OCI-LY1 (cell line): ENCODE data around the gene DNHD1.

Experiments used
- H2AFZ ChIP-seq: fragments of 200-600 bp; sonication (generic), shearing (Covaris generic); 2 replicates; pipeline ENCODE4 v1.6.0; 2014; ENCODE audit warnings: antibody characterized with exemption, mild to moderate bottlenecking, low read length
- H3F3A ChIP-seq: fragments of 200-600 bp; sonication (generic), shearing (Covaris generic); 2 replicates; pipeline ENCODE4 v1.6.0; 2014; ENCODE audit warnings: mild to moderate bottlenecking, antibody characterized with exemption, low read length, moderate library complexity; ENCODE audit not compliant: insufficient read depth
- H3K27ac ChIP-seq: fragments of 200-600 bp; sonication (generic); 2 replicates; pipeline ENCODE4 v1.5.1; 2014; ENCODE audit warnings: low read length, mixed run types, mild to moderate bottlenecking, low read depth; ENCODE audit not compliant: poor library complexity, severe bottlenecking
- H3K27me3 ChIP-seq: fragments of 200-600 bp; sonication (generic); 2 replicates; pipeline ENCODE4 v1.6.0; 2014; ENCODE audit warnings: antibody characterized with exemption, mild to moderate bottlenecking, low read length, moderate library complexity; ENCODE audit not compliant: insufficient read depth
- H3K36me3 ChIP-seq: fragments of 200-600 bp; sonication (generic); 2 replicates; pipeline ENCODE4 v1.6.1; 2014; ENCODE audit warnings: mild to moderate bottlenecking, antibody characterized with exemption, low read length, moderate library complexity, mixed read lengths; ENCODE audit not compliant: insufficient read depth
- H3K4me1 ChIP-seq: fragments of 200-600 bp; sonication (generic); 2 replicates; pipeline ENCODE4 v1.5.1; 2014; ENCODE audit warnings: mild to moderate bottlenecking, low read length, moderate library complexity; ENCODE audit not compliant: insufficient read depth, severe bottlenecking
- H3K4me2 ChIP-seq: fragments of 200-600 bp; sonication (generic), shearing (Covaris generic); 2 replicates; pipeline ENCODE4 v1.6.1; 2014; ENCODE audit warnings: low read length
- H3K4me3 ChIP-seq: fragments of 200-600 bp; sonication (generic); 2 replicates; pipeline ENCODE4 v1.5.1; 2014; ENCODE audit warnings: low read length, low read depth, mild to moderate bottlenecking, mixed read lengths; ENCODE audit not compliant: poor library complexity, severe bottlenecking
- H3K79me2 ChIP-seq: fragments of 200-600 bp; shearing (Covaris generic); 2 replicates; pipeline ENCODE4 v1.6.1; 2016; ENCODE audit warnings: mixed run types, low read length, mixed read lengths; ENCODE audit not compliant: insufficient read depth
- H3K9ac ChIP-seq: fragments of 200-600 bp; sonication (generic), shearing (Covaris generic); 2 replicates; pipeline ENCODE4 v1.6.1; 2014; ENCODE audit warnings: mild to moderate bottlenecking, low read length, mixed read lengths
- H3K9me2 ChIP-seq: fragments of 200-600 bp; sonication (generic), shearing (Covaris generic); 2 replicates; pipeline ENCODE4 v1.6.1; 2014; ENCODE audit warnings: low read depth, mild to moderate bottlenecking, low read length, mixed read lengths
- H3K9me3 ChIP-seq: fragments of 200-600 bp; shearing (Covaris generic); 2 replicates; pipeline ENCODE4 v1.6.1; 2014; ENCODE audit warnings: low read length, mixed read lengths
- H4K20me1 ChIP-seq: fragments of 200-600 bp; sonication (generic), shearing (Covaris generic); 2 replicates; pipeline ENCODE4 v1.6.0; 2016; ENCODE audit warnings: mild to moderate bottlenecking, low read length; ENCODE audit not compliant: insufficient read depth
- EZH2 ChIP-seq: fragments of 200-600 bp; sonication (generic), shearing (Covaris generic); IDR thresholded peaks from 2 replicates; pipeline ENCODE4 v1.8.0; 2017; ENCODE audit warnings: borderline replicate concordance, mixed run types, mild to moderate bottlenecking, antibody characterized with exemption, low read length, moderate library complexity, mixed read lengths
- TF ChIP-seq, protein P1 (sequence below): fragments of 200-600 bp; sonication (generic), shearing (Covaris generic); IDR thresholded peaks from 2 replicates; pipeline ENCODE4 v1.5.1; 2017; ENCODE audit warnings: mild to moderate bottlenecking, antibody characterized with exemption, low read length, moderate library complexity, mixed read lengths

DNHD1 gene

DNA sequence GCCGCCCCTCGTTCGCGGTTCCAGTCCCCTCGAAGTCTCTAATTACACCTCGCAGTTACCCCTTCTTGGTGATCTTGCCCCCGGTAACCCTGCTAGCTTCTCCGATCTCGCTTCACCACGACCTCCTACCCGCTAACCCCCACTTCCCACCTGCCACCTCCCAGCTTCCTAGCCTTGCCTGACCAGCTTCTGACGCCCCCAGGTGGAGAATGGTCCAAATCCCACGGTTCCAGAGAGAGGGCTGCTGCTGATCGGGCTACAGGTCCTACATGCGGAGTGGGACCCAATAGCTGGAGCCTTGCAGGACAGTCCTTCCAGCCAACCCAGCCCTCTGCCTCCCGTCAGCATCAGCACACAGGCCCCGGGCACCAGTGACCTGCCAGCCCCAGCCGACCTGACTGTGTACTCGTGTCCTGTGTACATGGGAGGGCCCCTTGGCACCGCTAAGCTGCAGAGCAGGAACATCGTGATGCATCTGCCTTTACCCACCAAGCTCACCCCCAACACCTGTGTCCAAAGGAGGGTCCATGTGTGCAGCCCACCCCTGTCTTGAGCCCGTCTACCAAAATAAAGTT lies 74.4 kb downstream of the DNHD1 start:
- Histone ChIP-seq H3K4me3 (no peak overlapping the region), H3K9me3 (no peaks in the 10 kb centered on the region), H3K36me3 (no peaks in the 10 kb centered on the region), H3K79me2 (no peaks in the 10 kb centered on the region), H3K27ac (no peak overlapping the region), H3F3A (no peaks in the 10 kb centered on the region), H3K9me2 (no peaks in the 10 kb centered on the region), H3K4me2 (no peak overlapping the region), H4K20me1 (no peaks in the 10 kb centered on the region), H3K27me3 (no peaks in the 10 kb centered on the region), H2AFZ (no peak overlapping the region), H3K9ac (no peak overlapping the region), H3K4me1 (no peaks in the 10 kb centered on the region)
- TF ChIP-seq, protein P1, sequence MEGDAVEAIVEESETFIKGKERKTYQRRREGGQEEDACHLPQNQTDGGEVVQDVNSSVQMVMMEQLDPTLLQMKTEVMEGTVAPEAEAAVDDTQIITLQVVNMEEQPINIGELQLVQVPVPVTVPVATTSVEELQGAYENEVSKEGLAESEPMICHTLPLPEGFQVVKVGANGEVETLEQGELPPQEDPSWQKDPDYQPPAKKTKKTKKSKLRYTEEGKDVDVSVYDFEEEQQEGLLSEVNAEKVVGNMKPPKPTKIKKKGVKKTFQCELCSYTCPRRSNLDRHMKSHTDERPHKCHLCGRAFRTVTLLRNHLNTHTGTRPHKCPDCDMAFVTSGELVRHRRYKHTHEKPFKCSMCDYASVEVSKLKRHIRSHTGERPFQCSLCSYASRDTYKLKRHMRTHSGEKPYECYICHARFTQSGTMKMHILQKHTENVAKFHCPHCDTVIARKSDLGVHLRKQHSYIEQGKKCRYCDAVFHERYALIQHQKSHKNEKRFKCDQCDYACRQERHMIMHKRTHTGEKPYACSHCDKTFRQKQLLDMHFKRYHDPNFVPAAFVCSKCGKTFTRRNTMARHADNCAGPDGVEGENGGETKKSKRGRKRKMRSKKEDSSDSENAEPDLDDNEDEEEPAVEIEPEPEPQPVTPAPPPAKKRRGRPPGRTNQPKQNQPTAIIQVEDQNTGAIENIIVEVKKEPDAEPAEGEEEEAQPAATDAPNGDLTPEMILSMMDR = no peak
- no peak for TF ChIP-seq EZH2

DNA sequence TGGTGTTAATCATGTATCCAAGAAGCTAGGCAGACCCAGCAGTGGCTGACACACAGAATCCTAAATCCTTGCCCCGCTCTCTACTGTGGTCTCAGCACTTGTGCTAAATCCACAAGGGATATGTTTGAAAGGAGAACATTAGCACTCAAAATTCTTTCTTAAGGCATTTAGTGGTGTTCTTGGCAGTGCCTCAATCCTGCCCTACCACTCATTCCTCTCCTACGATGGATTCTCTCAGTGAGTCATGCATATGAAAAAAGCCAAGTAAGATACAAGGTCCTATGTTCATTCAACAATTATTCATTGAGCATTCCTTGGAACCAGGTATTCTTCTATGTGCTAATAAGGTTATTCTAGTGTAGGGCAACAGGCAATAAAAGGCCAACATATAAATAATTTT lies 75.1 kb downstream of the DNHD1 start:
- no peak overlapping the region for H2AFZ ChIP-seq
- no peak overlapping the region for H3K4me2 ChIP-seq
- no peaks in the 10 kb centered on the region for H3K79me2 ChIP-seq
- H3K9me3 ChIP-seq = no peaks in the 10 kb centered on the region
- no peak overlapping the region for H3K27ac ChIP-seq
- H3K27me3 ChIP-seq = no peaks in the 10 kb centered on the region
- no peak for TF ChIP-seq EZH2
- H3K36me3 ChIP-seq = no peaks in the 10 kb centered on the region
- H3K9me2 ChIP-seq = no peaks in the 10 kb centered on the region
- H3F3A ChIP-seq = no peaks in the 10 kb centered on the region
- H3K9ac ChIP-seq = no peak overlapping the region
- no peak overlapping the region for H3K4me3 ChIP-seq
- no peaks in the 10 kb centered on the region for H3K4me1 ChIP-seq
- no peaks in the 10 kb centered on the region for H4K20me1 ChIP-seq

DNA sequence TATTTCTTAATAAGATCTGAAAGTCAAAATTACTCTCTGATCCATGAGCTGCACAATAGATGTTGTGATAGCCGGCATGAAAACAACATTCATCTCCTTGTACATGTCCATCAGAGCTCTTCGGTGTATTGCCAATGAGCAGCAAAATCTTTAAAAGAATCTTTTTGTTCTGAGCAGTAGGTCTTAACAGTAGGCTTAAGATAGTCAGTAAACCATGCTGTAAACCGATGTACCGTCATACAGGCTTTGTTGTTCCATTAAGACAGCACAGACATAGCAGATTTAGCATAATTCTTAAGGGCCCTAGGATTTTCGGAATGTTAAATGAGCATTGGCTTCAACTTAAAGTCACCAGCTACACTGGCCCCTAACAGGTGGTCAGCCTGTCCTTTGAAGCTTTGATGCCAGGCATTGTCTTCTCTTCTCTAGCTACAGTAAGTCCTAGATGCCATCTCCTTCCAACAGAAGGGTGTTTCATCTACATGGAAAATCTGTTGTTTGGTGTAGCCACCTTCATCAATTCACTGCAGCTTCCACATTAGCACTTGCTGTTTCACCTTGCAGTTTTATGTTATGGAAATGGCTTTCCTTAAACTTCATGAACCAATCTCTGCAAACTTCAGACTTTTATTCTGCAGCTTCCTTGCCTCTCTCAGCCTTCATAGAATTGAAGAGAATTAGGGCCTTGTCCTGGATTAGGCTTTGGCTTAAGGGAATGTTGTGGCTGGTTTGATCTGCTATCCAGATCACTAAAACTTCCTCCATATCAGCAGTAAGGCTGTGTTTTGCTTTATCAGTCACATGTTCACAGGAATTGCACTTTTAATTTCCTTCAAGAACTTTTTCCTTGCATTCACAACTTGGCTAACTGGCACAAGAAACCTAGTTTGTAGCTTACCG lies 78.0 kb downstream of the DNHD1 start:
- H3K4me3 ChIP-seq = no peak overlapping the region
- no peak overlapping the region for H3K27ac ChIP-seq
- H3K4me1 ChIP-seq = no peaks in the 10 kb centered on the region
- H3F3A ChIP-seq = no peaks in the 10 kb centered on the region
- TF ChIP-seq, protein P1 = no peak
- TF ChIP-seq EZH2 = no peak
- no peaks in the 10 kb centered on the region for H3K36me3 ChIP-seq
- no peak overlapping the region for H3K4me2 ChIP-seq
- H3K9me3 ChIP-seq = no peaks in the 10 kb centered on the region
- H2AFZ ChIP-seq = no peak overlapping the region
- no peak overlapping the region for H3K9ac ChIP-seq
- H3K27me3 ChIP-seq = no peaks in the 10 kb centered on the region
- H3K79me2 ChIP-seq = no peaks in the 10 kb centered on the region
- no peaks in the 10 kb centered on the region for H4K20me1 ChIP-seq
- no peaks in the 10 kb centered on the region for H3K9me2 ChIP-seq
